ENCODE measurements around the gene CARD10. TPM values are rescaled to one million over a fixed set of nuclear protein-coding genes. Genes with fewer than 3 reads are reported as not detected.

Gene CARD10
- total RNA-seq, 1 donor from 2014 or later, result 64.0 TPM

- DNase-seq (ENCODE audit: low read depth), result no peak
- Histone ChIP-seq H3K4me3 (ENCODE audit: low read depth, low read length) (no peak overlapping the region), H3K27me3 (ENCODE audit: control insufficient read depth, insufficient read depth, low read length) (no peaks in the 10 kb centered on the region), H3K36me3 (ENCODE audit: control insufficient read depth, insufficient read depth, low read length) (peaks cover 1% of the 10 kb centered on the region)
- TF ChIP-seq CTCF (IDR thresholded peaks at IDR 0.05; ENCODE audit: insufficient read depth, low read length, poor library complexity, severe bottlenecking), result no peak
Observed at GRCh38 chr22:37489983-37490382, 29.2 kb downstream of the CARD10 start.

- no peak for DNase-seq (ENCODE audit: low read depth)
- no peak overlapping the region for H3K4me3 ChIP-seq (ENCODE audit: low read depth, low read length)
- no peaks in the 10 kb centered on the region for H3K27me3 ChIP-seq (ENCODE audit: control insufficient read depth, insufficient read depth, low read length)
- H3K36me3 ChIP-seq (ENCODE audit: control insufficient read depth, insufficient read depth, low read length), result peaks cover 1% of the 10 kb centered on the region
- no peak for TF ChIP-seq CTCF (IDR thresholded peaks at IDR 0.05; ENCODE audit: insufficient read depth, low read length, poor library complexity, severe bottlenecking)
Observed at GRCh38 chr22:37488337-37489135, 30.7 kb downstream of the CARD10 start.

GRCh38 chr22:37487571-37487970 lies 31.6 kb downstream of the CARD10 start:
- no peak for DNase-seq (ENCODE audit: low read depth)
- H3K4me3 ChIP-seq (ENCODE audit: low read depth, low read length), result no peak overlapping the region
- H3K27me3 ChIP-seq (ENCODE audit: control insufficient read depth, insufficient read depth, low read length), result no peaks in the 10 kb centered on the region
- no peak for TF ChIP-seq CTCF (IDR thresholded peaks at IDR 0.05; ENCODE audit: insufficient read depth, low read length, poor library complexity, severe bottlenecking)
- peaks cover 1% of the 10 kb centered on the region for H3K36me3 ChIP-seq (ENCODE audit: control insufficient read depth, insufficient read depth, low read length)

- DNase-seq (ENCODE audit: low read depth), result no peak
- Histone ChIP-seq H3K27me3 (ENCODE audit: control insufficient read depth, insufficient read depth, low read length) (no peaks in the 10 kb centered on the region), H3K36me3 (ENCODE audit: control insufficient read depth, insufficient read depth, low read length) (peaks cover 1% of the 10 kb centered on the region), H3K4me3 (ENCODE audit: low read depth, low read length) (no peak overlapping the region)
- TF ChIP-seq CTCF (IDR thresholded peaks at IDR 0.05; ENCODE audit: insufficient read depth, low read length, poor library complexity, severe bottlenecking), result no peak
Observed at GRCh38 chr22:37487129-37487528, 32.1 kb downstream of the CARD10 start.

- H3K27me3 ChIP-seq (ENCODE audit: control insufficient read depth, insufficient read depth, low read length), result no peaks in the 10 kb centered on the region
- peaks cover 1% of the 10 kb centered on the region for H3K36me3 ChIP-seq (ENCODE audit: control insufficient read depth, insufficient read depth, low read length)
- no peak within 1 kb of the TSS for H3K4me3 ChIP-seq (ENCODE audit: low read depth, low read length)
- TF ChIP-seq CTCF (IDR thresholded peaks at IDR 0.05; ENCODE audit: insufficient read depth, low read length, poor library complexity, severe bottlenecking), result peak; percentile 23
- no peak for DNase-seq (ENCODE audit: low read depth)
Observed at GRCh38 chr22:37486224-37486845, 32.9 kb downstream of the CARD10 start, which contains the start of gene MFNG. Gene MFNG, minus strand, starts transcription at chr22:37486384. Its CDS starts 207 bp downstream, at chr22:37486177.
